GM21723 (cell line): ENCODE data around the gene GPR132.
"Not testable (repeated sequence)": the region's sequence is repeated elsewhere in the genome, so short reads cannot be mapped to it uniquely, and the experiment has no call there.

Experiments
- ATAC-seq: cut with Tn5 transposase; IDR thresholded peaks from one replicate; pipeline ENCODE4 v1.9.1; 2021; ENCODE audit warnings: mild to moderate bottlenecking, moderate library complexity; ENCODE audit not compliant: unreplicated experiment

Gene GPR132

DNA sequence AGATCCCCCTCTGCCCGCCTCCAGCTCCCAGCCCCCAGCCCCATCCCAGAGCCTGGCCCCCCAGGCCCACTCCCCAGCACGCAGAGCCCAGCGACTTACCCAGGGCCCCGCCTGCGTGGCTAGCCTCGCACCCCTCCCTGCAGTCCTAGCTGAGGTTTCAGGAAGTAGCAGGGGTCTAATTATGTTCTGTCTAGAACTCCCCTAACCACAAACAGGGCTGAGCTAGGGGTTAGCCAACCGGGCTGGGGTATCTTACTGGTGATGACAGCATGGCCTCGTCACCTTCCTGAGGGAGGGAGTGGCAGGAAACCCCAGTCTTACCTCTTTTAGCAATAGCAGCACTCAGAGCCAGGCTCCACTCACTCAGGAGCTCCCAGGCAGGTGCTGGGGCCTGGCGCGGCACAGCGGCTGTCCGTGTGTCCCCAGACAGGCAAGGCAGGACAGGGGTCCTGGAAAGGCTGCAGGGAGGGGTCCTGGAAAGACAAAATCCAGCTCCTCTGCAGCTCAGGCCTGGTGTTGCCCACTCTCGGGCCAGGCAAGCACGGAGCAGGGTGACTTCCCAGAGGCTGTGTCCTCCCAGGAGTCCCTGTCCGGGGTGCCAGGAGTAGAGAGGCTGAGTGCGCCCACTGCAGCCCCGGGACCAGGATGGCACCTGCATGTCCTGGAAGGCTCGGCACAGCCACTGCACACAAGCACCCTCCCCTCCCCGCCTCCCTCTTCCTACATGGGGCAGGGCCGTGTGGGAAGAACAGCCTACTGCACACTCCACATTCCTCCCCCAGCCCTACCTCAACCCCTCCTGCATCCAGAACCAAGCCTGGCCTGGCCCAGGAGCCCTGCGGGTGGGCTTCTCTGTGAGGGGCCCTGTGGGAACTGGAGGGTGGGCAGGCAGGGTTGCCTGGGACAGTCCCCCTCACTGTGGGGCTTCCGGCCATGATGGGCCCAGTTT, at the start of gene GPR132:
TSS of gene GPR132 (minus strand) at position 151 of the 949 bp plus-strand sequence. CDS start 10,010 bp downstream, outside the sequence.
- peak; percentile 50 for ATAC-seq

DNA sequence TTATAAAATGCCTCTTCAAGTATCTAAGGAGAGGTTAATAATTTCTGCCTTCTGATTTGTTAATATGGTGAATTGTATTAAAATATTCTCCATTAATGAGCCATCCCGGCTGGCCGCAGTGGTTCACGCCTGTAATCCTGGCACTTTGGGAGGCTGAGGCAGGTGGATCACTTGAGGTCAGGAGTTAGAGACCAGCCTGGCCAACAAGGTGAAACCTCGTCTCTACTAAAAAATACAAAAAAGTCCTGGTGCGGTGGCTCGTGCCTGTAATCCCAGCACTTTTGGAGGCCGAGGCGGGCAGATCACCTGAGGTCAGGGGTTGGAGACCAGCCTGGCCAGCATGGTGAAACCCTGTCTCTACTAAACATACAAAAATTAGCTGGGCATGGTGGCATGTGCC, 44.0 kb upstream of the GPR132 start:
- not testable (repeated sequence) for ATAC-seq

- ATAC-seq = no peak
Observed at GRCh38 chr14:105108516-105108864, 43.3 kb upstream of the GPR132 start.

DNA sequence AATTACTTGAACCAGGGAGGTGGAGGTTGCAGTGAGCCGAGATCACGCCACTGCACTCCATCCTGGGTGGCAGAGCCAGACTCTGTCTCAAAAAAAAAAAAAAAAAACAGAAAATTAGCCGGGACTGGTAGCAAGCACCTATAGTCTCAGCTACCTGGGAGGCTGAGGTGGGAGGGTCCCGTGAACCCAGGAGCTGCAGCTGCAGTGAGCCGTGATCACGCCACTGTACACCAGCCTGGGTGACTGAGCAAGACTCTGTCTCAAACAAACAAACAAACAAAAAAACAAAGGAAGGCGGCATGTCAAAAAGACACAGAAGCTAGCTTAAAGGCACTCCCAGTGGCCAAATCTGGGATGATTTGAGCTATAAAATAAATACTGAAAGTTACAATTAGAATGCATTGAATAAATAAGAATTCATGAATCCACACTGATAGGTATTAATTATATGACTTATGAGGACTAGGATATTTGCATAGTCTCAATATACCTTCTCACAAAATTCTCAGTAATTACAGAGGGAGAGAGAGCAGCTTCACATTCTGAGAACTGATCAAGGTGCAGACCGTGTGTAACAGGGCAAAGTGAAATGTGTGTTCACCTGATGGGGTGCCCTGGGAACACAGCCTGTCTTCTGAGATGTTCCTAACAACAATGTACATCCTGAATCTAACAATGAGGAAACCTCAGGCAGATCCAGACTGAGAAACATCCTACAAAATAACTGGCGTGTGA, 42.7 kb upstream of the GPR132 start:
- no peak for ATAC-seq

- no peak for ATAC-seq
Observed at GRCh38 chr14:105107351-105107750, 42.1 kb upstream of the GPR132 start.

- ATAC-seq = no peak
Observed at GRCh38 chr14:105105158-105105557, 39.9 kb upstream of the GPR132 start.

DNA sequence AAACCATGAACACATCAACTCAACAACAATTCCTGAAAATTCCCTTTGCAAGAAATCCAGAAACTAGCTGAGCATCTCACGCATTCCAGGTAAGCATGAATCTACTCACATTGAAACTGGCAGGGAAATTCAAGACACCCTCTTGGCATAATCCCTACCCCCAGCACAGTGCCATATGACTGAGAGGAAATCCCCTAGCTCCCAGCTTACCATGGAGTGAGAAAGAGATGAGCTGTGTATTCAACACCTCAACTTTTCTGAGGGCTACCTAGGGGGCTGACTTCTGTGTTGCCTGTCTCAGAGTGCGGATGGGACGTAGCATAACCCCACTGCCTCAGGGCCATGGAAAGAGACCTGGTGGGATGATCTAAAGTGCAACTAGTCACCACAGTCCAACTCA, 37.7 kb upstream of the GPR132 start:
- ATAC-seq = no peak

DNA sequence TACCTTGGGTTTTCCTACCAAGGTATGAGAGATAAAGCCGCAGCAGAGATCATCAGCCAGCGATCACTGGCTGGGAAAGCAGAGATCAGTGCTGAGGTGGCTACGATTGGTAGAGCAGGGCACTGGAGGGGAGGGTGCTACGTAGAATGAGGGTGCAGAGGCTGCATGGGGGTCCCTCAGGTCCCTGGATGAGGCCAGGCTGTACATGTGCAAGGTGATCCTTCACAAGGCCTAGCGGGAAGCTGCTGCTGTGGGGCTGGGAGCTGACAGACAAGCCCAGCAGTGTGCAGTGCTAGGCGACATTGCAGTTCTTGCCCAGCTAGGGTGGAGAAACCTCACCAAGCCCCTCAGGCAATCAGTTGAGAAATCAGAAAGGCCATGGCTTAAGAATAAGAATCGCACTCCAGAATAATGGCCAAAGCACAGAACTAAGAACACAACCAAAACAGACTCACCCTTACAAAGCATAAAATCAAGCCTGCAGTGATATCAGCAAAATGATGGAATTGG, 37.2 kb upstream of the GPR132 start:
- ATAC-seq = no peak

DNA sequence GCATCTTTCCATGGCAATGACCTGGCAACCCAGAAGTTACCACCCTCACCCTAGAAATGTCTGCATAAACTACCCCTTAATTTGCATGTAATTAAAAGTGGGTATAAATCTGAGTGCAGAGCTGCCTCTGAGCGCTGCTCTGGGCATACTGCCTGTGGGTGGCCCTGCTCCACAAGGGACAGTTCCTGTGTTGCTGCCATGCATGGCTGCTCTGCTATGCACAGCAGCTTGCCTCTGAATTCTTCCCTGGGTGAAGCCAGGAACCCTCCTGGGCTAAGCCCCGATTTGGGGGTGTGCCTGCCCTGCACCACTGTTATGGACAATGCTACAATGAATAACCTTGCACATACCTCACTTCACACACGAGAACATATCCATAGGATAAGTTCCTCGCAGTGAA, 35.7 kb upstream of the GPR132 start:
- ATAC-seq = no peak

GRCh38 chr14:105099778-105100177, 34.5 kb upstream of the GPR132 start:
- no peak for ATAC-seq

GRCh38 chr14:105098316-105098715, 33.1 kb upstream of the GPR132 start:
- no peak for ATAC-seq

DNA sequence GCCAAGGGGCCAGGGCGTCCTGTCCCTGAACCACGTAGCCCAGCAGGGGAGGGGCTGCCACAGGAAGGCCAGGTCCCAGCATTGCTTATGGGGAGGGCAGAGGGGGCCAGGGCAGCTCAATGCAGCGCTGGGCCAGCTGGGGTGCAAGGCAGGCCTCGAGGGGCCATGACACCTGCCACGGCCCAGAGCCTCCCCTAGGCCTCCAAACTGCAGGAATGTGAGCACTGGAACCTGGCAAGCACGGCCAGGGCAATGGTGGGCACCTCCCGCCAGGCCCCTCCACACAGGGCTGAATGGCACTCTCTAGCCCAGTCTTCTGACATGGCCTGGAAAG, 32.5 kb upstream of the GPR132 start:
- ATAC-seq = no peak

DNA sequence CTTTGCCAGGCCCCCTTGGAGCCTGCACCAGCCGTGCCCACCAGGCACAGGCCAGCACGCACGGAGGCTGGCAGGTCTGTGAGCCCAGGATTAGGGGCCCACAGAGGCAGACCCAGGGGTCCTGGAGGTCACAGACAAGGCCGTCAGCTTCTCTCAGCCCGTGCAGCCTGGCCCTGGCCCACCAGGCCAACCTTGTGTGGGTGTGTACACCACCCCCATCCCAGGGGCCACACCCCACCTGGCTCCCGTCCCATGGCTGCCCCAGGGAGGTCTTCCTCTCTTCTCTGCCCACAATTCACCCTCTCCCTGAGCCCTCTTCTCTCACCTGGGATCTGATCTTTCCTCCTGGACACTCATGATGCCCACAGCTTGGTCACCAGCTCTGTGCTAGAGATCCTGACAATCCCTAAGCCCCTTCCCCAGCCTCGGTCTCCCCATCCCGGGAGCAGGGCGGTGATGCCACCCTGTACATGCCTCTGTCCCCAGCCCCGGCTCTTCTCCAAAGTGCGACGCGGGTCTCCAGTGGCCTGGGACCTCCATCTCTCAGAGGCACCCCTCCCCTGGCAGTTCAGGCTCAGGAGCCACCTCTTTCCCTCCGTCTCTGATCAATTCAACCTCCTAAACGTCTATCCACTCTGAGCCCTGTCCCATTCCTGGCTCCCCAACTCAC, 31.1 kb upstream of the GPR132 start:
- ATAC-seq = no peak

GRCh38 chr14:105095236-105095805, 30.1 kb upstream of the GPR132 start:
- ATAC-seq = no peak

- no peak for ATAC-seq
Observed at GRCh38 chr14:105094193-105094907, 29.1 kb upstream of the GPR132 start.

DNA sequence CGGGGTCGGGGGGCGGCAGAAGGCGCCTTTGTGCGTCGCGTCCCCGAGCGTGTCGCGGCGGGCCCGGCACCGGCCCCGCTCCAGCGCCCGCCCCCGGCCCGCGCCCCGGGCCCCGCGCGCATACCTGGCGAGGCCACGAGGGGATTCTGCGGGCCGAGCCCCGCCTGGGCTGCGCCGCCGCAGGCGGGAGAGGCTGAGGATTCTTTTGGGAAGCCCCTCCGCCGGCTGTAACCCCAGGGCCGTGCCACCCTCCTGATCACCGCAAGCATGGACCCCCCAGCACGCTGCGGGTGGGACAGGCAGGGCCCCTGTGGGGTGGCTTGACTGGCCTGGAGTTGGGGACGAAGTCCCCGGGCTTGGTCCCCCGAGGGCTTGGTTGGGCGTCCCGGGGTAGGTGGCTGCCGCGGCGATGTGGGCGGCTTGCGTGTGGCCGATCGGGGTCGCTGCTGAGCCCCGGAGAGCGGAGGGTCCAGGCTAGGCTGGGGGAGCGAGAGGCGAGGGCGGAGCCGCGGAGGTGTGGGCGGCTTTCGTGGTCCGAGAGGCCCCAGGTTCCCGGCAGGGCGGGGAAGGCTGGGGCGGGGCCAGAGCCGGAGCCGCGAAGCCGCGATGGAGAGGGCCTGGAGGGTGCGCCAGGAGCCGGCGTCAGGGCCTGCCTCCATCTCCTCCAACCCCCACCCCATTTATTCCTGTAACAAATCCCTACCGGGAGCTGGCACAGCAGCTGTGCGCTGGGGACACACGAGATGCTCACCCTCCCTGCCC, 28.4 kb upstream of the GPR132 start:
- ATAC-seq = no peak

GRCh38 chr14:105093038-105093430, 27.8 kb upstream of the GPR132 start:
- ATAC-seq = no peak

- no peak for ATAC-seq
Observed at GRCh38 chr14:105092171-105093037, 27.2 kb upstream of the GPR132 start.
